ENCODE results near the gene RGS4.

DNA sequence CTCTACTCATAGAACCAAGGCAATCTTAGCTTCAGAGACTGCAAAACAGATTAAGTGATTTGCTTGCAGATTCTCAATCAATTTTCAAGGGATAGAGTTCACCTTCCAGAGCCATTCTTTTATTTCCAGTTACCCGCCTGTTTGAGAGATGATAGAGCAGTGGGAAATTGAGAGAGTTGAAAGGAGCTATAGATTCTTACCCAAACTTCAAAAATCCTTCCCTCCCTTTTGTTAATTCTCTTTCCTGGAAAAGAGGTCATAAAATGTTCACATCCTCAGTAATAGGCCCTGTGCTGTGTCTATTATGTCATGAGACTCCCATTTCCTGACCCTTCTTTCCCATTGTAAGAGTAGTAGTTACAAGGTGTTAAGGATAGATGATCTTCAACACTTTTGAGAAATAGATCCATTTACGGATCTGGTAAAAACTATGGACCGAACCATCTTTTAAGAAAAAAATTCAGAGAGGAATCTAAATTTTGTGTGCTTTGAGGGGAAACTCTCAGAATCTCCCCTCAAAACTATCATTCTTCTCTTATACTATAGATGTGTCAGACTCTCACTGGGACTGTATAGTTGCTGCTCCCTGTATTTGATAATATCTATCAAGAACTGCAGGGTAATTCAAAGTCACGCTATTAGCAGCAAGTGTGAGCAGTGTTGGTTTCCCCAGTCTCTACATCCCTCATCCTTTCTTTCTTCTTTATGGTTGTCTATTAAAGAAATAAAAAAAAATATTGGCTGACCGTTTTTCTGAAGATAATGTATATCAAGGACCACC is 8.0 kb downstream of the RGS4 start:
- TF ChIP-seq POLR2AphosphoS5 (IDR thresholded peaks at IDR 0.05; ENCODE audit: low read depth, low read length) (no peak), POLR2A (IDR thresholded peaks at IDR 0.05; ENCODE audit: low read depth, low read length) (no peak), TAF1 (IDR thresholded peaks at IDR 0.05; ENCODE audit: low read depth, low read length) (no peak), SPI1 (IDR thresholded peaks at IDR 0.05; ENCODE audit: low read depth, low read length) (no peak), POU2F2 (IDR thresholded peaks at IDR 0.05; ENCODE audit: low read depth, low read length) (no peak), PAX5 (IDR thresholded peaks at IDR 0.05; ENCODE audit: insufficient read depth, low read length, severe bottlenecking) (no peak)
